Measurements from ENCODE around the gene MRTFA. TPM values are rescaled to one million over a fixed set of nuclear protein-coding genes. Genes with fewer than 3 reads are reported as not detected.

MRTFA gene
- total RNA-seq, 1 experiment from 2014 or later, result 28.0 TPM

GRCh38 chr22:40396882-40397281 lies 239.6 kb downstream of the MRTFA start:
- H3K27me3 ChIP-seq (ENCODE audit: insufficient read depth, low read length), result no peaks in the 10 kb centered on the region
- intact Hi-C loops (cut with micrococcal nuclease), result no loop called here
- no peak overlapping the region for H3K4me3 ChIP-seq (replicated peaks in 1 of 2; ENCODE audit: low read depth in 1 of 2, low read length in 2 of 2)
- no peak for ATAC-seq
- no peak overlapping the region for H3K27ac ChIP-seq (ENCODE audit: low read depth, low read length)
- no TSS peak for BruUV-seq (replicated peaks)
- no peak overlapping the region for H3K4me2 ChIP-seq (ENCODE audit: low read length)
- CTCF ChIA-PET, result no interaction called here
- H3K9ac ChIP-seq (ENCODE audit: low read length), result no peak overlapping the region
- no peaks in the 10 kb centered on the region for H4K20me1 ChIP-seq (ENCODE audit: insufficient read depth)
- H2AFZ ChIP-seq (ENCODE audit: low read depth, low read length, poor library complexity, severe bottlenecking), result no peak overlapping the region
- H3K36me3 ChIP-seq (ENCODE audit: control insufficient read depth in 1 of 2, insufficient read depth in 2 of 2, low read length in 2 of 2), result peaks cover 0 to 7% of the 10 kb centered on the region in 2 experiments; a peak in 3 of 4 replicates
- POLR2A ChIA-PET, result no interaction called here
- peaks cover 6 to 9% of the 10 kb centered on the region in 2 experiments; a peak in 2 of 4 replicates for H3K4me1 ChIP-seq (ENCODE audit: control insufficient read depth in 1 of 2, insufficient read depth in 2 of 2, low read length in 2 of 2)
- H3K9me2 ChIP-seq (ENCODE audit: insufficient read depth), result no peaks in the 10 kb centered on the region
- DNase-seq (ENCODE audit: low read depth, low spot score), result no peak
- RAD21 ChIA-PET (ENCODE audit: low non-redundant PET in 1 of 2, low total read pairs in 2 of 2, uncharacterized antibody in 2 of 2, unreplicated experiment in 2 of 2), result no interaction called here
- no peaks in the 10 kb centered on the region for H3K9me3 ChIP-seq (ENCODE audit: control insufficient read depth in 1 of 2, insufficient read depth in 1 of 2, low read depth in 1 of 2, low read length in 2 of 2)
- TF ChIP-seq FOSL1 (IDR thresholded peaks at IDR 0.05; ENCODE audit: low read depth) (no peak), POLR2AphosphoS5 (IDR thresholded peaks at IDR 0.05; ENCODE audit: low read depth, low read length) (no peak), ZFX (IDR thresholded peaks at IDR 0.05) (no peak), EGR1 (IDR thresholded peaks at IDR 0.05; ENCODE audit: low read depth) (no peak)
- peaks cover 10% of the 10 kb centered on the region; the same call in 1 of the 2 replicates for H3K79me2 ChIP-seq (ENCODE audit: insufficient read depth, low read length)

GRCh38 chr22:40395607-40396006 lies 240.9 kb downstream of the MRTFA start:
- peaks cover 6 to 9% of the 10 kb centered on the region in 2 experiments; a peak in 2 of 4 replicates for H3K4me1 ChIP-seq (ENCODE audit: control insufficient read depth in 1 of 2, insufficient read depth in 2 of 2, low read length in 2 of 2)
- no TSS peak for BruUV-seq (replicated peaks)
- no peaks in the 10 kb centered on the region; a peak in 1 of 4 replicates for H3K36me3 ChIP-seq (ENCODE audit: control insufficient read depth in 1 of 2, insufficient read depth in 2 of 2, low read length in 2 of 2)
- H3K9me2 ChIP-seq (ENCODE audit: insufficient read depth), result no peaks in the 10 kb centered on the region
- H3K27me3 ChIP-seq (ENCODE audit: insufficient read depth, low read length), result no peaks in the 10 kb centered on the region
- no peaks in the 10 kb centered on the region for H3K9me3 ChIP-seq (ENCODE audit: control insufficient read depth in 1 of 2, insufficient read depth in 1 of 2, low read depth in 1 of 2, low read length in 2 of 2)
- DNase-seq (ENCODE audit: low read depth, low spot score) (no peak), ATAC-seq (no peak)
- H3K79me2 ChIP-seq (ENCODE audit: insufficient read depth, low read length), result peaks cover 15% of the 10 kb centered on the region; the same call in 1 of the 2 replicates
- H3K4me3 ChIP-seq (replicated peaks in 1 of 2; ENCODE audit: low read depth in 1 of 2, low read length in 2 of 2), result no peak overlapping the region
- no peak overlapping the region for H3K4me2 ChIP-seq (ENCODE audit: low read length)
- ChIA-PET RAD21 (ENCODE audit: low non-redundant PET in 1 of 2, low total read pairs in 2 of 2, uncharacterized antibody in 2 of 2, unreplicated experiment in 2 of 2) (no interaction called here), POLR2A (no interaction called here), CTCF (no interaction called here)
- no peaks in the 10 kb centered on the region for H4K20me1 ChIP-seq (ENCODE audit: insufficient read depth)
- no peak overlapping the region for H3K9ac ChIP-seq (ENCODE audit: low read length)
- intact Hi-C loops (cut with micrococcal nuclease), result no loop called here
- no peak overlapping the region for H3K27ac ChIP-seq (ENCODE audit: low read depth, low read length)
- no peak overlapping the region for H2AFZ ChIP-seq (ENCODE audit: low read depth, low read length, poor library complexity, severe bottlenecking)
- TF ChIP-seq CTCF (IDR thresholded peaks at IDR 0.05 in 2 of 3, conservative IDR thresholded peaks at IDR 0.05 in 1 of 3; ENCODE audit: borderline replicate concordance in 1 of 3, insufficient read depth in 1 of 3, low read depth in 2 of 3, low read length in 2 of 3) (no peak), EZH2 (IDR thresholded peaks at IDR 0.05) (no peak), JUND (IDR thresholded peaks at IDR 0.05) (no peak), RAD21 (IDR thresholded peaks at IDR 0.05; ENCODE audit: low read depth) (no peak), MAX (IDR thresholded peaks at IDR 0.05) (no peak), ELF1 (IDR thresholded peaks at IDR 0.05; ENCODE audit: borderline replicate concordance, low read depth) (no peak), REST (IDR thresholded peaks at IDR 0.05; ENCODE audit: low read depth) (no peak), POLR2AphosphoS5 (IDR thresholded peaks at IDR 0.05; ENCODE audit: low read depth, low read length) (no peak), SIN3A (IDR thresholded peaks at IDR 0.05; ENCODE audit: low read depth) (no peak), EZH2phosphoT487 (IDR thresholded peaks at IDR 0.05; ENCODE audit: borderline replicate concordance) (no peak), POLR2A (IDR thresholded peaks at IDR 0.05; ENCODE audit: borderline replicate concordance, extremely low read depth, insufficient read depth, insufficient read length) (no peak), ZNF274 (IDR thresholded peaks at IDR 0.05; ENCODE audit: low read depth, low read length) (no peak), ATF3 (IDR thresholded peaks at IDR 0.05) (no peak), TCF7L2 (IDR thresholded peaks at IDR 0.05; ENCODE audit: borderline replicate concordance, extremely low read depth, insufficient read depth, insufficient read length) (no peak), ZFX (IDR thresholded peaks at IDR 0.05) (no peak)
